ENCODE measurements around the gene DAB1.

The DAB1 gene

DNA sequence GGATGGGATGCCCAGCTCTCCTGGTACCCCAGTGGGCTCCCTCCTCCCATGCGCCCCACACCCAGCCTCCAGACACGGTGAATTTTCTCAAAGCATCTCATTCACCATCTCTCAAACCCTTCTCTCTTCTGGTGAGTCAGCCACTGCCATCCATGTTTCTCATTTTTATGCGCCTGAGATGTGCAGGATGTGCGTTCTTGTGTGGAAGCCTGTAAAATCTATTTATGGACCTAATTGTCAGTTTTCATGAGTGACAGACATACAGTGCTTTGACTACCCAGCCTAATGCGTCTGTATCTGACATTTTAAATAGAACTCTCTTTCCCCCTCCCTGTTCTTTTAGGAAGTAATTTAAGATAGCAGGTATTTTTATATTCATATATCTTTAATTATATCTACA is 158.8 kb downstream of the DAB1 start:
- Histone ChIP-seq H3K4me1 (ENCODE audit: insufficient read depth, insufficient read length) (peaks cover 2% of the 10 kb centered on the region), H3K4me3 (ENCODE audit: insufficient read length, low read depth) (no peak overlapping the region), H3K9me3 (ENCODE audit: insufficient read depth, low read length) (no peaks in the 10 kb centered on the region), H3K9ac (ENCODE audit: insufficient read length, low read depth) (no peak overlapping the region), H3K27me3 (ENCODE audit: insufficient read depth, insufficient read length) (no peaks in the 10 kb centered on the region), H3K36me3 (ENCODE audit: insufficient read depth, insufficient read length, low read length) (no peaks in the 10 kb centered on the region)
- DNase-seq (ENCODE audit: low read depth, low spot score), result no peak
- TF ChIP-seq SUZ12 (IDR thresholded peaks at IDR 0.05; ENCODE audit: extremely low read depth, insufficient read depth, insufficient read length) (no peak), YY1 (IDR thresholded peaks at IDR 0.05; ENCODE audit: insufficient read depth, insufficient read length) (no peak), ZNF274 (IDR thresholded peaks at IDR 0.05; ENCODE audit: low read depth, low read length) (no peak)

DNA sequence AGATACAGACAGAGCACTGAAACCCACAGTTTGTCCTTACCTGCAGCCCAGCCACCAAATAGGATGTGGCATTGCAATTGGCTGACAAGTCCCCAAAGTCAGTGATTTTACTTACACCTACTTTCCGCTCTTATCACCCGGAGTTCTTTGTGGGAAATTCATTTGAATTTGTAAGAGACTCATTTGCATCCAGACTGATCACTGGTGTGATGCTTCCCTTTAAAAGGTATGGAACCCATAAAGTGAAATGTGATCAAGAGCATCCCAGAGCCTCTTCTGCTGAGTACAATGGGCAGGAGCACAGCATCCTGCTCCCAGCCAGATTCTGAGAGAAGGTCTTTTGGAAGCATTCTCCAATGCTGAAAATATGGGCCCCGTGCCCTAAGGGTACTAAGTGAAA is 161.4 kb downstream of the DAB1 start:
- peaks cover 2% of the 10 kb centered on the region for H3K4me1 ChIP-seq (ENCODE audit: insufficient read depth, insufficient read length)
- TF ChIP-seq SUZ12 (IDR thresholded peaks at IDR 0.05; ENCODE audit: extremely low read depth, insufficient read depth, insufficient read length) (no peak), ZNF274 (IDR thresholded peaks at IDR 0.05; ENCODE audit: low read depth, low read length) (no peak), YY1 (IDR thresholded peaks at IDR 0.05; ENCODE audit: insufficient read depth, insufficient read length) (no peak)
- no peak overlapping the region for H3K4me3 ChIP-seq (ENCODE audit: insufficient read length, low read depth)
- no peak overlapping the region for H3K9ac ChIP-seq (ENCODE audit: insufficient read length, low read depth)
- H3K27me3 ChIP-seq (ENCODE audit: insufficient read depth, insufficient read length), result no peaks in the 10 kb centered on the region
- peak; percentile 56 for DNase-seq (ENCODE audit: low read depth, low spot score)
- H3K9me3 ChIP-seq (ENCODE audit: insufficient read depth, low read length), result peaks cover 7% of the 10 kb centered on the region; the same call in 1 of the 2 replicates
- no peaks in the 10 kb centered on the region for H3K36me3 ChIP-seq (ENCODE audit: insufficient read depth, insufficient read length, low read length)

DNA sequence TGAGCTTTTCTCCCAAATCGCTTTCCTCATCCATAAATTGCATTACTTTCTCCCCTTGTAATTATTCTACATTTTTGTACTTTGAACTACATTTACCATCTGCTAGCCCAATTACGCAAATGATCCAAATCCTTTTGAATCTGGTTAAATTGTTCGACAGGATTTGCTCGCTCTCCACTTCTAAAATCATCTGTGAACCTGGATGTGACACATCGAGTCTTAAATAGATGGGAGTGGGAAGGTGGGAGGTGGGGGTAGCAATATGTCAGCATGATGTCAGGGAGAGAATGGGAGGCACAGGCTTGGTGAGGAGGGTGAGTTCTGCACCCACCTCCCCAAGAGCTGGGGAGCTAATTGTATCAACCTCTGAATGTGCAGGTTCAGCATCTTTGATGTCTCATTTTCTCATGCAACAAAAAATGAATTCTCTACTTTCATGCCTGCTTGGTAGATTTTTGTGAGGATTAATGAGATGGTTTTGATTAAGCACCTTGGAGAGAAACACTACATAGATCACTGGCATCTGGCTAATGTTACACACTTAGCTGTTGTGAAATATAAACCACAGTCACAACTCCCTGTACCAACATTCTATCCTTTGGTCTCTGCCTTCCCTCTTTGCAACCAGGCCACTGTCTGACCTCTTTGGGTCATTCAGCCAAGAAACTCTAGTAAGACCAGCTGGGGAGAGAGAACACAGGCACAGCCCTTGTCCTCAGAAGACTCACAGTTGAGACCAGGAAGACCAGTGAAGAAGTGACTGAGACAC is 165.1 kb downstream of the DAB1 start:
- H3K9me3 ChIP-seq (ENCODE audit: insufficient read depth, low read length), result peaks cover 8% of the 10 kb centered on the region; the same call in 1 of the 2 replicates
- no peaks in the 10 kb centered on the region for H3K36me3 ChIP-seq (ENCODE audit: insufficient read depth, insufficient read length, low read length)
- H3K4me1 ChIP-seq (ENCODE audit: insufficient read depth, insufficient read length), result peaks cover 2% of the 10 kb centered on the region
- H3K27me3 ChIP-seq (ENCODE audit: insufficient read depth, insufficient read length), result no peaks in the 10 kb centered on the region
- DNase-seq (ENCODE audit: low read depth, low spot score), result no peak
- TF ChIP-seq SUZ12 (IDR thresholded peaks at IDR 0.05; ENCODE audit: extremely low read depth, insufficient read depth, insufficient read length) (no peak), YY1 (IDR thresholded peaks at IDR 0.05; ENCODE audit: insufficient read depth, insufficient read length) (no peak), ZNF274 (IDR thresholded peaks at IDR 0.05; ENCODE audit: low read depth, low read length) (no peak)
- no peak overlapping the region for H3K9ac ChIP-seq (ENCODE audit: insufficient read length, low read depth)
- H3K4me3 ChIP-seq (ENCODE audit: insufficient read length, low read depth), result no peak overlapping the region

DNA sequence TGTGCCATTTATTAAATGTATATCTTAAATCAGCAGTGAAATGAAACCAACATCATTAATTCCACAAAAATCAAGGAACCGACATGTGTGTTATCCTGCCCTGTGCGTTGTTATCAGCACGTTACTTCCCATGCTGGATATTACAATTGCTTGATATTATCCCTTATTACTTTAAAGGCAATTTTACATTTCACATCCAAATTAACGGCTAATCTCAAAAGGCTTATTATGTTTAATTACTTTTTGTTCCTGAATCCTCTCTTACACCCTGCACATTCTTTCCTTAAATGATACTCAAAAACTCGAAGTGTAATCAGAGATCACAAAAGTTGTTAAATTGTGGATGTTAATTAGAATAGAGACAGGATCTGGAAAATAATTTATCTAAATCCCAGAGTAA is 167.9 kb downstream of the DAB1 start:
- no peak for DNase-seq (ENCODE audit: low read depth, low spot score)
- Histone ChIP-seq H3K27me3 (ENCODE audit: insufficient read depth, insufficient read length) (no peaks in the 10 kb centered on the region), H3K4me3 (ENCODE audit: insufficient read length, low read depth) (no peak overlapping the region), H3K9me3 (ENCODE audit: insufficient read depth, low read length) (peaks cover 8% of the 10 kb centered on the region; the same call in 1 of the 2 replicates), H3K4me1 (ENCODE audit: insufficient read depth, insufficient read length) (no peaks in the 10 kb centered on the region), H3K9ac (ENCODE audit: insufficient read length, low read depth) (no peak overlapping the region), H3K36me3 (ENCODE audit: insufficient read depth, insufficient read length, low read length) (no peaks in the 10 kb centered on the region)
- TF ChIP-seq SUZ12 (IDR thresholded peaks at IDR 0.05; ENCODE audit: extremely low read depth, insufficient read depth, insufficient read length) (no peak), ZNF274 (IDR thresholded peaks at IDR 0.05; ENCODE audit: low read depth, low read length) (no peak), YY1 (IDR thresholded peaks at IDR 0.05; ENCODE audit: insufficient read depth, insufficient read length) (no peak)

- no peak for TF ChIP-seq YY1 (IDR thresholded peaks at IDR 0.05; ENCODE audit: insufficient read depth, insufficient read length)
- no peaks in the 10 kb centered on the region for H3K36me3 ChIP-seq (ENCODE audit: insufficient read depth, insufficient read length, low read length)
- H3K27me3 ChIP-seq (ENCODE audit: insufficient read depth, insufficient read length), result no peaks in the 10 kb centered on the region
- no peak overlapping the region for H3K4me3 ChIP-seq (ENCODE audit: insufficient read length, low read depth)
- H3K9ac ChIP-seq (ENCODE audit: insufficient read length, low read depth), result no peak overlapping the region
- no peak for DNase-seq (ENCODE audit: low read depth, low spot score)
- peaks cover 8% of the 10 kb centered on the region; the same call in 1 of the 2 replicates for H3K9me3 ChIP-seq (ENCODE audit: insufficient read depth, low read length)
- no peaks in the 10 kb centered on the region for H3K4me1 ChIP-seq (ENCODE audit: insufficient read depth, insufficient read length)
Observed at GRCh38 chr1:57254022-57254421, 169.8 kb downstream of the DAB1 start.

DNA sequence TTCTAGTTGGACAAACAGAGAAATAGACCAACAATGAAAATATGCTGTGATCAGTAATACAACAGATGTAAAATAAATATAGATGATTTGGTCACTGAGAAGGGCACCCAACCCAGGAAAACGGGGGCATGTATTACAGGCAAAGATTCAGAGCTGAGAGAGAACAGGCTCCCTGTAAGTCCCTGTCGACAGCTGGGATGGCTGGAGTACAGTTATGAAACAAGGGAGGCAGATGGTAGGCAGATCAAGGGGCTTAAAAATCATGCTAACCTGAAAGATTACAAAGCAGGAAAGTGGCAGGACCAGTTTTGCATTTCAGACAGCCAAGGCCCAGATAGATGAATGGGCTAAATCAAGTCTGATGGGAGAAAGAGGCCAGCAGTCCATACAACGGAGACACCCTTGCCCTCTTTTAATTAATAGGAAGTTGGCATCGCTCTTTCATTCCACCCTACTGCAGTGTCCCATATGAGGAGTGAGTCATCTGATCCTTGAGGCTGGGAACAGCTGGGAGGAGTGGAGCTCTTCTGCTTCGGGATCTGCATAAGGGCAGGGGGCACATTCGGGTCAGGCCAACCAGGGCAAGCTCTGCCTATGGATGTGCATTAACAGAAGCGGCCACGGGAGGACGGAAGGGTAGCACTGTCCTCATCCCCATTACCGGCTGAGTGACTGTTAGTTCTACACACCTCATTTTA is 171.1 kb downstream of the DAB1 start:
- H3K4me3 ChIP-seq (ENCODE audit: insufficient read length, low read depth), result no peak overlapping the region
- TF ChIP-seq ZNF274 (IDR thresholded peaks at IDR 0.05; ENCODE audit: low read depth, low read length) (no peak), SUZ12 (IDR thresholded peaks at IDR 0.05; ENCODE audit: extremely low read depth, insufficient read depth, insufficient read length) (no peak), YY1 (IDR thresholded peaks at IDR 0.05; ENCODE audit: insufficient read depth, insufficient read length) (no peak)
- no peaks in the 10 kb centered on the region for H3K36me3 ChIP-seq (ENCODE audit: insufficient read depth, insufficient read length, low read length)
- no peak for DNase-seq (ENCODE audit: low read depth, low spot score)
- no peaks in the 10 kb centered on the region for H3K4me1 ChIP-seq (ENCODE audit: insufficient read depth, insufficient read length)
- peaks cover 5% of the 10 kb centered on the region; the same call in 1 of the 2 replicates for H3K9me3 ChIP-seq (ENCODE audit: insufficient read depth, low read length)
- no peaks in the 10 kb centered on the region for H3K27me3 ChIP-seq (ENCODE audit: insufficient read depth, insufficient read length)
- H3K9ac ChIP-seq (ENCODE audit: insufficient read length, low read depth), result no peak overlapping the region

GRCh38 chr1:57250021-57250420 is 173.8 kb downstream of the DAB1 start:
- TF ChIP-seq ZNF274 (IDR thresholded peaks at IDR 0.05; ENCODE audit: low read depth, low read length), result no peak
- no peak for TF ChIP-seq YY1 (IDR thresholded peaks at IDR 0.05; ENCODE audit: insufficient read depth, insufficient read length)
- no peak for TF ChIP-seq SUZ12 (IDR thresholded peaks at IDR 0.05; ENCODE audit: extremely low read depth, insufficient read depth, insufficient read length)
- Histone ChIP-seq H3K4me3 (ENCODE audit: insufficient read length, low read depth) (no peak overlapping the region), H3K9me3 (ENCODE audit: insufficient read depth, low read length) (peaks cover 22% of the 10 kb centered on the region), H3K27me3 (ENCODE audit: insufficient read depth, insufficient read length) (no peaks in the 10 kb centered on the region), H3K36me3 (ENCODE audit: insufficient read depth, insufficient read length, low read length) (no peaks in the 10 kb centered on the region), H3K4me1 (ENCODE audit: insufficient read depth, insufficient read length) (no peaks in the 10 kb centered on the region), H3K9ac (ENCODE audit: insufficient read length, low read depth) (no peak overlapping the region)
- DNase-seq (ENCODE audit: low read depth, low spot score), result no peak
